Kidney epithelial cell (primary cell): ENCODE results near the gene PAPPA2. TPM values are rescaled to one million over a fixed set of nuclear protein-coding genes. Genes with fewer than 3 reads are reported as not detected.

Experiments used
- DNase-seq: peaks from one replicate; pipeline ENCODE4 v3.0.0-alpha.2; 2010; ENCODE audit warnings: low read depth
- H3K27me3 ChIP-seq: 2 replicates; pipeline ENCODE4 v1.6.0; 2011; ENCODE audit warnings: low read length; ENCODE audit not compliant: control insufficient read depth, insufficient read depth
- H3K36me3 ChIP-seq: 2 replicates; pipeline ENCODE4 v1.5.1; 2011; ENCODE audit warnings: low read length; ENCODE audit not compliant: control insufficient read depth, insufficient read depth
- H3K4me3 ChIP-seq: 2 replicates; pipeline ENCODE4 v1.5.1; 2011; ENCODE audit warnings: low read depth, mild to moderate bottlenecking, control low read depth, low read length
- CTCF ChIP-seq: IDR thresholded peaks from 2 replicates; pipeline ENCODE4 v1.5.1; 2011; ENCODE audit warnings: mild to moderate bottlenecking, moderate library complexity, low read length, control low read depth, inconsistent platforms; ENCODE audit not compliant: insufficient read depth, poor library complexity, severe bottlenecking
- total RNA-seq: library from RNA; depleted of rRNA; stranded (reverse); fragments of >200 nt; gene quantifications from 2 replicates; pipeline ENCODE4 v1.2.3, GENCODE V29; 2015

PAPPA2 gene
- total RNA-seq, 1 donor from 2014 or later = 6.9 TPM

GRCh38 chr1:176885751-176886150 lies 422.8 kb downstream of the PAPPA2 start:
- no peak for DNase-seq
- no peaks in the 10 kb centered on the region for H3K27me3 ChIP-seq
- H3K36me3 ChIP-seq = no peaks in the 10 kb centered on the region
- TF ChIP-seq CTCF = no peak
- no peak overlapping the region for H3K4me3 ChIP-seq

- no peak for DNase-seq
- no peak for TF ChIP-seq CTCF
- no peaks in the 10 kb centered on the region for H3K36me3 ChIP-seq
- H3K4me3 ChIP-seq = no peak overlapping the region
- H3K27me3 ChIP-seq = no peaks in the 10 kb centered on the region
Measured at GRCh38 chr1:176888471-176889032, 425.6 kb downstream of the PAPPA2 start.

- no peak for TF ChIP-seq CTCF
- peaks cover 3% of the 10 kb centered on the region for H3K27me3 ChIP-seq
- no peak for DNase-seq
- no peaks in the 10 kb centered on the region for H3K36me3 ChIP-seq
- H3K4me3 ChIP-seq = no peak overlapping the region
Measured at GRCh38 chr1:176893625-176894352, 430.8 kb downstream of the PAPPA2 start.

GRCh38 chr1:176894450-176894849 lies 431.5 kb downstream of the PAPPA2 start:
- no peak for TF ChIP-seq CTCF
- Histone ChIP-seq H3K4me3 (no peak overlapping the region), H3K27me3 (peaks cover 3% of the 10 kb centered on the region), H3K36me3 (no peaks in the 10 kb centered on the region)
- no peak for DNase-seq
